ENCODE results near the gene ZCCHC2.

- no peak for TF ChIP-seq POLR2A (IDR thresholded peaks at IDR 0.05)
- TF ChIP-seq, protein P1, sequence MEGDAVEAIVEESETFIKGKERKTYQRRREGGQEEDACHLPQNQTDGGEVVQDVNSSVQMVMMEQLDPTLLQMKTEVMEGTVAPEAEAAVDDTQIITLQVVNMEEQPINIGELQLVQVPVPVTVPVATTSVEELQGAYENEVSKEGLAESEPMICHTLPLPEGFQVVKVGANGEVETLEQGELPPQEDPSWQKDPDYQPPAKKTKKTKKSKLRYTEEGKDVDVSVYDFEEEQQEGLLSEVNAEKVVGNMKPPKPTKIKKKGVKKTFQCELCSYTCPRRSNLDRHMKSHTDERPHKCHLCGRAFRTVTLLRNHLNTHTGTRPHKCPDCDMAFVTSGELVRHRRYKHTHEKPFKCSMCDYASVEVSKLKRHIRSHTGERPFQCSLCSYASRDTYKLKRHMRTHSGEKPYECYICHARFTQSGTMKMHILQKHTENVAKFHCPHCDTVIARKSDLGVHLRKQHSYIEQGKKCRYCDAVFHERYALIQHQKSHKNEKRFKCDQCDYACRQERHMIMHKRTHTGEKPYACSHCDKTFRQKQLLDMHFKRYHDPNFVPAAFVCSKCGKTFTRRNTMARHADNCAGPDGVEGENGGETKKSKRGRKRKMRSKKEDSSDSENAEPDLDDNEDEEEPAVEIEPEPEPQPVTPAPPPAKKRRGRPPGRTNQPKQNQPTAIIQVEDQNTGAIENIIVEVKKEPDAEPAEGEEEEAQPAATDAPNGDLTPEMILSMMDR (IDR thresholded peaks at IDR 0.05) = no peak
Measured at GRCh38 chr18:62602706-62603105, 79.9 kb downstream of the ZCCHC2 start.
